GM13976 (cell line): ENCODE results near the gene FAM20C.
A peak's percentile ranks its signal among the peaks of the same experiment; 100 is the strongest.

Source experiments
- DNase-seq: peaks from one replicate; pipeline ENCODE4 v3.0.0; 2012; ENCODE audit warnings: low spot score
- CTCF ChIP-seq: IDR thresholded peaks from 2 replicates; pipeline ENCODE4 v1.5.1; 2012; ENCODE audit warnings: borderline replicate concordance, mild to moderate bottlenecking; ENCODE audit not compliant: insufficient read depth; ENCODE audit errors: extremely low read depth, missing control alignments, control extremely low read depth
- in situ Hi-C: fragments of 300-500 bp; cut with MboI; formaldehyde crosslinking; loops from one replicate; pipeline ENCODE4 v1.12.0; 2022; ENCODE audit warnings: low sequenced_read_pairs, mixed read lengths, inconsistent platforms; ENCODE audit not compliant: unreplicated experiment

The FAM20C gene

GRCh38 chr7:288671-289101 is 96.3 kb downstream of the FAM20C start:
- no peak for DNase-seq
- in situ Hi-C loops: no loop called here
- no peak for TF ChIP-seq CTCF

- in situ Hi-C loops: no loop called here
- no peak for DNase-seq
- no peak for TF ChIP-seq CTCF
Observed at GRCh38 chr7:289209-289755, 96.9 kb downstream of the FAM20C start.

- in situ Hi-C loops: no loop called here
- no peak for DNase-seq
- no peak for TF ChIP-seq CTCF
Observed at GRCh38 chr7:289756-290553, 97.6 kb downstream of the FAM20C start, which contains the start of gene FOXL3. FOXL3 (plus strand) TSS chr7:290170; CDS start chr7:290170, 0 bp downstream.

GRCh38 chr7:290554-291372 is 98.4 kb downstream of the FAM20C start:
- no peak for TF ChIP-seq CTCF
- DNase-seq: peak; percentile 23
- in situ Hi-C loops: no loop called here

- no peak for DNase-seq
- in situ Hi-C loops: no loop called here
- TF ChIP-seq CTCF: no peak
Observed at GRCh38 chr7:291373-292092, 99.2 kb downstream of the FAM20C start.

- no peak for TF ChIP-seq CTCF
- in situ Hi-C loops: no loop called here
- DNase-seq: no peak
Observed at GRCh38 chr7:292226-292625, 99.9 kb downstream of the FAM20C start.
